Measurements from ENCODE around the gene PUS10.
A peak's percentile ranks its signal among the peaks of the same experiment; 100 is the strongest.
"Not testable (repeated sequence)": the region's sequence is repeated elsewhere in the genome, so short reads cannot be mapped to it uniquely, and the experiment has no call there.

The PUS10 gene

GRCh38 chr2:61014763-61015162 is 3.3 kb downstream of the PUS10 start:
- Histone ChIP-seq H3K4me1 (ENCODE audit: control insufficient read depth, insufficient read depth, low read length, poor library complexity, severe bottlenecking) (peaks cover 10% of the 10 kb centered on the region), H3K27ac (ENCODE audit: insufficient read depth, low read length, poor library complexity, severe bottlenecking) (no peak overlapping the region), H3K9me3 (ENCODE audit: control insufficient read depth, low read length) (no peaks in the 10 kb centered on the region), H3K27me3 (replicated peaks; ENCODE audit: control insufficient read depth, insufficient read depth, low read length, poor library complexity, severe bottlenecking) (no peaks in the 10 kb centered on the region), H3K36me3 (ENCODE audit: control insufficient read depth, insufficient read depth, low read length) (no peaks in the 10 kb centered on the region), H3K4me3 (ENCODE audit: insufficient read depth, low read depth, low read length, poor library complexity, severe bottlenecking) (no peak overlapping the region)
- no peak for DNase-seq

GRCh38 chr2:61013382-61013781 is 4.7 kb downstream of the PUS10 start:
- Histone ChIP-seq H3K4me3 (ENCODE audit: insufficient read depth, low read depth, low read length, poor library complexity, severe bottlenecking) (no peak overlapping the region), H3K27me3 (replicated peaks; ENCODE audit: control insufficient read depth, insufficient read depth, low read length, poor library complexity, severe bottlenecking) (no peaks in the 10 kb centered on the region), H3K27ac (ENCODE audit: insufficient read depth, low read length, poor library complexity, severe bottlenecking) (no peak overlapping the region), H3K4me1 (ENCODE audit: control insufficient read depth, insufficient read depth, low read length, poor library complexity, severe bottlenecking) (peaks cover 5% of the 10 kb centered on the region), H3K36me3 (ENCODE audit: control insufficient read depth, insufficient read depth, low read length) (no peaks in the 10 kb centered on the region), H3K9me3 (ENCODE audit: control insufficient read depth, low read length) (no peaks in the 10 kb centered on the region)
- no peak for DNase-seq

DNA sequence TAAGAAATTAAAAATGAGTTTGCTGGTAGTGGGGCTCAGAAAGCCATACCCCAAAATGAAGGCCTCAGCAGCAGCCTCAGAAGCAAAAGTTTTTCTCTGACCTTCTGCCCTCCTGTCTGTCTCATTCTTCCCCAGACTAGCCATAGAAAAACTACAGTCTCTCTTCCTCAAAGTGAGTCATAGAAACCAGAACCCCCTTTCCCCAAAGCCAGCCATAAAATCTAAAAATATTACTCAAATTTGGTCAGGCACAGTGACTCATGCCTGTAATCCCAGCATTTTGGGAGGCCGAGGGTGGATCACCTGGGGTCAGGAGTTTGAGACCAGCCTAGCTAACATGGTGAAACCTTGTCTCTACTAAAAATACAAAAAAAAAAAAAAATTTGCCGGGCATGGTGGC is 5.8 kb downstream of the PUS10 start:
- not testable (repeated sequence) for H3K4me3 ChIP-seq (ENCODE audit: insufficient read depth, low read depth, low read length, poor library complexity, severe bottlenecking); H3K4me1 ChIP-seq (ENCODE audit: control insufficient read depth, insufficient read depth, low read length, poor library complexity, severe bottlenecking); H3K9me3 ChIP-seq (ENCODE audit: control insufficient read depth, low read length); H3K36me3 ChIP-seq (ENCODE audit: control insufficient read depth, insufficient read depth, low read length); H3K27me3 ChIP-seq (replicated peaks; ENCODE audit: control insufficient read depth, insufficient read depth, low read length, poor library complexity, severe bottlenecking); H3K27ac ChIP-seq (ENCODE audit: insufficient read depth, low read length, poor library complexity, severe bottlenecking); DNase-seq

DNA sequence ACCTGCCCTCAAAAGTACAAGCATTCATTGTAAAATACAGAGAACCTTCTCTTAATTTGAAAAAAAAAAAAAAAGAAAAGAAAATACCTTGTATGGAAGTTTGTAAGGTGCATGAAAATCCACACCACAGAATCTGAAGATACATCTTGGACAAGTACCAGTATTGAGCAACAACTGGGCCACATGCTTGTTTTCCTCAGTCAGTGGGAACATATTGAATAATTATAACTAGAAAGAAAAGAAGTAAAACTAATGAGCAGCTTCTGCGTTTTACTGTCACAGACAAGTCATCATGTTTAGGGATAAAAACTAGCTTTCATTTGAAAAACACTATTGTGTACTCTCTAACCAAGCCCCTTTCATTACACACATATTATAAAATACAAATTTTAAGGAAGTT is 6.4 kb downstream of the PUS10 start:
- Histone ChIP-seq H3K4me1 (ENCODE audit: control insufficient read depth, insufficient read depth, low read length, poor library complexity, severe bottlenecking) (peaks cover 4% of the 10 kb centered on the region), H3K4me3 (ENCODE audit: insufficient read depth, low read depth, low read length, poor library complexity, severe bottlenecking) (no peak overlapping the region), H3K27ac (ENCODE audit: insufficient read depth, low read length, poor library complexity, severe bottlenecking) (no peak overlapping the region), H3K27me3 (replicated peaks; ENCODE audit: control insufficient read depth, insufficient read depth, low read length, poor library complexity, severe bottlenecking) (no peaks in the 10 kb centered on the region), H3K36me3 (ENCODE audit: control insufficient read depth, insufficient read depth, low read length) (no peaks in the 10 kb centered on the region), H3K9me3 (ENCODE audit: control insufficient read depth, low read length) (no peaks in the 10 kb centered on the region)
- no peak for DNase-seq

DNA sequence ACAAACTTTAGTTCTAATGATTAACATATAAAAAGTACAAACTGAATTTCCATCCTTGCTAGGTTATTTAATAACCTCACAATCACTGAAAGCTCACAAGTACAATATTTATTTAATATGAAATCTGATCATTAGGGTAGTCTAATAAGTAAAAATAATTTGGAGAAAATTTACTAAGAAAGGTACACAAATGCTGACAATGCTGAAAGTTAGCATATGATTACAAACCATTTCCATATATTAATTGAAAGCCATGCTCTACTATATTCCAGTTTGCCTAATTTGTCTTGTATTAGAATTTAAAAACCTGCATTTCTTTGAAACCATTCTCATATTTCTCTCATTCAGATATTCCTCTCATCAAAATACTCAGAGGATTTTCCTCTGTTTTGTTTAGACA is 8.7 kb downstream of the PUS10 start:
- no peaks in the 10 kb centered on the region for H3K4me1 ChIP-seq (ENCODE audit: control insufficient read depth, insufficient read depth, low read length, poor library complexity, severe bottlenecking)
- H3K36me3 ChIP-seq (ENCODE audit: control insufficient read depth, insufficient read depth, low read length), result no peaks in the 10 kb centered on the region
- no peak overlapping the region for H3K27ac ChIP-seq (ENCODE audit: insufficient read depth, low read length, poor library complexity, severe bottlenecking)
- H3K9me3 ChIP-seq (ENCODE audit: control insufficient read depth, low read length), result no peaks in the 10 kb centered on the region
- no peak for DNase-seq
- H3K27me3 ChIP-seq (replicated peaks; ENCODE audit: control insufficient read depth, insufficient read depth, low read length, poor library complexity, severe bottlenecking), result no peaks in the 10 kb centered on the region
- H3K4me3 ChIP-seq (ENCODE audit: insufficient read depth, low read depth, low read length, poor library complexity, severe bottlenecking), result no peak overlapping the region

DNA sequence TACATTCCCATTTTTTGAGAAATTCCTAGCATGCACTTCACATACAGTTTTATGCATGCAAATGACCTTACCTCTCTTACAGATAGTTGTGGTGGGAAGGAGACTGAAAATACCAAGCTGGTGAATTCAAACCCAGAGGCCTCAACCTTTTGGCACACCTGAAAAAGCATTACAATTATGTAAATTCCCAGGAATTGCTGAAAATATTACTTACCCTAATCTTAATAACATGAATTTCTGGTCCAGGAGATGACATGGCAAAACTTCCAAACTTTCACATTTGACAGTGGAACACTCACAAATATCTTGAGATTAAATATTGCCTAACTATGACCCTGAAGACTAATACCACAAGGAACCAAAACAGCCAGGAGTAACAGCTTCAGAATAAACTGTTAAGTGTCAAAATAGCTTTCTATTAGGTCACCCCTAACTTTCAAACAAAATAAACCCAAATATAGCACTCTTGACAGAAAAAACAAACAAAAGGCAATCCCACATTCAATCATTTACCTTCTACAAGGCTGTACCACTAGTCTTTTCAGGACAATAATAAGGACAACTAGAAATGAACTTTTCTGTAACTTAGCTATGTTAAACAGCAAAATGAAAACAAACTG is 11.5 kb downstream of the PUS10 start:
- no peak for DNase-seq
- Histone ChIP-seq H3K27me3 (replicated peaks; ENCODE audit: control insufficient read depth, insufficient read depth, low read length, poor library complexity, severe bottlenecking) (no peaks in the 10 kb centered on the region), H3K4me3 (ENCODE audit: insufficient read depth, low read depth, low read length, poor library complexity, severe bottlenecking) (no peak overlapping the region), H3K4me1 (ENCODE audit: control insufficient read depth, insufficient read depth, low read length, poor library complexity, severe bottlenecking) (no peaks in the 10 kb centered on the region), H3K36me3 (ENCODE audit: control insufficient read depth, insufficient read depth, low read length) (no peaks in the 10 kb centered on the region), H3K27ac (ENCODE audit: insufficient read depth, low read length, poor library complexity, severe bottlenecking) (no peak overlapping the region), H3K9me3 (ENCODE audit: control insufficient read depth, low read length) (no peaks in the 10 kb centered on the region)

DNA sequence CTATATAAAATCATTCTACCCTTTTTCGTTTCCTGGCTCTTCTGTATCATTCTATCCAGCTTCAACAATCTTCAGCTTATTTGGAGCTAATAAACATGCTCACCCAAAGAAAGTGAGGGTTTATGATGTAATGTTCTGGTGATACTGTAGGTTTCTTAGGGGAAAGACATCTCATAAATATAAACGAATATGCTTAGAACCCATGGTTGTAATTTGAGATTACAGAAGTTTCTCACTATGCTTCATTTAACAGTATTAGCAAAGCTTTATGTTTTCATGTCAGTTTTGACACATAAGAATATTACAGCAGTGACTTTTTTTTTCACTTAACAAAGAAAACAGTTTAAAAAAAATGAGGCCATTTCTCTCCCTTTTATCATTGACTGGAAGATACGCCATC is 12.3 kb downstream of the PUS10 start:
- H3K4me1 ChIP-seq (ENCODE audit: control insufficient read depth, insufficient read depth, low read length, poor library complexity, severe bottlenecking), result no peaks in the 10 kb centered on the region
- DNase-seq, result no peak
- no peak overlapping the region for H3K4me3 ChIP-seq (ENCODE audit: insufficient read depth, low read depth, low read length, poor library complexity, severe bottlenecking)
- no peaks in the 10 kb centered on the region for H3K36me3 ChIP-seq (ENCODE audit: control insufficient read depth, insufficient read depth, low read length)
- no peaks in the 10 kb centered on the region for H3K27me3 ChIP-seq (replicated peaks; ENCODE audit: control insufficient read depth, insufficient read depth, low read length, poor library complexity, severe bottlenecking)
- H3K9me3 ChIP-seq (ENCODE audit: control insufficient read depth, low read length), result no peaks in the 10 kb centered on the region
- no peak overlapping the region for H3K27ac ChIP-seq (ENCODE audit: insufficient read depth, low read length, poor library complexity, severe bottlenecking)

- H3K36me3 ChIP-seq (ENCODE audit: control insufficient read depth, insufficient read depth, low read length), result no peaks in the 10 kb centered on the region
- H3K4me3 ChIP-seq (ENCODE audit: insufficient read depth, low read depth, low read length, poor library complexity, severe bottlenecking), result no peak overlapping the region
- H3K4me1 ChIP-seq (ENCODE audit: control insufficient read depth, insufficient read depth, low read length, poor library complexity, severe bottlenecking), result no peaks in the 10 kb centered on the region
- H3K9me3 ChIP-seq (ENCODE audit: control insufficient read depth, low read length), result no peaks in the 10 kb centered on the region
- H3K27ac ChIP-seq (ENCODE audit: insufficient read depth, low read length, poor library complexity, severe bottlenecking), result no peak overlapping the region
- H3K27me3 ChIP-seq (replicated peaks; ENCODE audit: control insufficient read depth, insufficient read depth, low read length, poor library complexity, severe bottlenecking), result no peaks in the 10 kb centered on the region
- DNase-seq, result peak in 1 of 3 donors; percentile 3
These were observed 19.2 kb downstream of the PUS10 start for GRCh38 chr2:60998628-60999545.

DNA sequence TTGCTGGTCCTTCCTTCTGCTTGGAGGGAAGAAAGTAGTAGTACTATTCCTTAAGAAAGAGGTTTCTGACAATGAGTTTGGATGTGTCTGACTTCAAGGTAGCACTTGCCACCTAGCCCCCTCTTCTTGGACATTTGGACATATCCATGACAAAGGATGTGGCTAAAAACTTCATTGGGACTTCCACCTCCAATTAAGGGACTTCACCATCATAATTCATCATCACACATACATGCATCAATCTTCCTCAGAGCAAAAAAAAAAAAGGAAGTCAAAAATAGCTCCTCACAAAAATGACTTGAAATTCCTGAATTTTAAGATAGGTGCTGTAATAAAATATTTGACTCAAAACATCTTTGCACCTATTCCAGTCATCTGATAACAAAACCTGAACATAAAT is 23.9 kb downstream of the PUS10 start:
- no peak overlapping the region for H3K27ac ChIP-seq (ENCODE audit: insufficient read depth, low read length, poor library complexity, severe bottlenecking)
- no peaks in the 10 kb centered on the region for H3K36me3 ChIP-seq (ENCODE audit: control insufficient read depth, insufficient read depth, low read length)
- no peak overlapping the region for H3K4me3 ChIP-seq (ENCODE audit: insufficient read depth, low read depth, low read length, poor library complexity, severe bottlenecking)
- H3K4me1 ChIP-seq (ENCODE audit: control insufficient read depth, insufficient read depth, low read length, poor library complexity, severe bottlenecking), result no peaks in the 10 kb centered on the region
- no peaks in the 10 kb centered on the region for H3K9me3 ChIP-seq (ENCODE audit: control insufficient read depth, low read length)
- H3K27me3 ChIP-seq (replicated peaks; ENCODE audit: control insufficient read depth, insufficient read depth, low read length, poor library complexity, severe bottlenecking), result no peaks in the 10 kb centered on the region
- DNase-seq, result no peak

DNA sequence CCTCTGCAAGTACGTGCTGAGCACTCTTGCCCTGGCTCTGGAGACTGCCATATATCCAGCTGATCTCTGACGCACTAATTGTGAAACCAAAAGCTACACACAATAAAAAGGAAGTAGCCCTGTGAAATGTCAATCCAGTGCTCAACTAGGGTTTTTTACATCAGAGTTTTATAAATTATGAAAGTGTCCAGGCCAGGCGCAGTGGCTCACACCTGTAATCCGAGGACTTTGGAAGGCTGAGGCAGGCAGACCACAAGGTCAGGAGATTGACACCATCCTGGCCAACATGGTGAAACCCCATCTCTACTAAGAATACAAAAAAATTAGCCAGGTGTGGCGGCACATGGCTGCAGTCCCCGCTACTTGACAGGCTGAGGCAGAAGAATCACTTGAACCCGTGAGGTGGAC is 25.1 kb downstream of the PUS10 start:
- no peak overlapping the region for H3K27ac ChIP-seq (ENCODE audit: insufficient read depth, low read length, poor library complexity, severe bottlenecking)
- no peaks in the 10 kb centered on the region for H3K9me3 ChIP-seq (ENCODE audit: control insufficient read depth, low read length)
- H3K27me3 ChIP-seq (replicated peaks; ENCODE audit: control insufficient read depth, insufficient read depth, low read length, poor library complexity, severe bottlenecking), result no peaks in the 10 kb centered on the region
- H3K4me3 ChIP-seq (ENCODE audit: insufficient read depth, low read depth, low read length, poor library complexity, severe bottlenecking), result peak overlapping the region; percentile 14
- no peaks in the 10 kb centered on the region for H3K36me3 ChIP-seq (ENCODE audit: control insufficient read depth, insufficient read depth, low read length)
- DNase-seq, result peak in 1 of 3 donors; percentile 1
- no peaks in the 10 kb centered on the region for H3K4me1 ChIP-seq (ENCODE audit: control insufficient read depth, insufficient read depth, low read length, poor library complexity, severe bottlenecking)
